A549 (cell line): ENCODE data around the gene SRRT. TPM values are rescaled to one million over a fixed set of nuclear protein-coding genes. Genes with fewer than 3 reads are reported as not detected.

Experiments
- ATAC-seq, 2 experiments: fragments of 200-7000 bp in 1 of 2; fragments of >200 bp in 1 of 2; cut with Nextera tagmentation in 1 of 2; cut with Tn5 transposase in 1 of 2; 3 replicates each; pipeline versions ENCODE4 v1.8.0 to v1.9.1; 2018 to 2020; ENCODE audit warnings: mild to moderate bottlenecking in 1 of 2, moderate library complexity in 1 of 2
- CTCF ChIA-PET: fragments of 300-600 bp; sonication (Branson Sonifier 250); formaldehyde crosslinking; extraction: SDS; loops from one replicate; lab custom pipeline; 2021; ENCODE audit warnings: antibody characterized with exemption, inconsistent platforms; lab: Yijun Ruan, JAX
- POLR2A ChIA-PET: fragments of 350-600 bp; formaldehyde crosslinking; extraction: SDS; loops from one replicate; lab custom pipeline; 2021; ENCODE audit warnings: antibody characterized with exemption, inconsistent platforms; lab: Yijun Ruan, JAX
- DNase-seq, 2 experiments: peaks; one replicate each; pipeline versions ENCODE4 v3.0.0 to v3.0.0-alpha.2; 2011 to 2016; ENCODE audit warnings: low read depth in 1 of 2, low spot score in 1 of 2
- FAIRE-seq: peaks from 2 replicates; lab custom pipeline; 2011; peaks lifted over from hg19 to GRCh38; lab: Jason Lieb, UNC
- H3K27ac ChIP-seq, 2 experiments: fragments of >200 bp; sonication (Bioruptor Twin); formaldehyde crosslinking; 3 replicates each; pipeline ENCODE4 v1.5.1; 2016 to 2017
- H3K4me1 ChIP-seq: fragments of >200 bp; sonication (Bioruptor Twin); formaldehyde crosslinking; 3 replicates; pipeline ENCODE4 v1.6.1; 2016
- H3K4me2 ChIP-seq: fragments of >200 bp; sonication (Bioruptor Twin); formaldehyde crosslinking; 3 replicates; pipeline ENCODE4 v1.6.1; 2016
- H3K4me3 ChIP-seq: fragments of >200 bp; sonication (Bioruptor Twin); formaldehyde crosslinking; 3 replicates; pipeline ENCODE4 v1.5.1; 2016
- H3K9me3 ChIP-seq: fragments of >200 bp; sonication (Bioruptor Twin); formaldehyde crosslinking; 3 replicates; pipeline ENCODE4 v1.6.1; 2016
- CBX8 ChIP-seq: fragments of 200-600 bp; sonication (generic); IDR thresholded peaks from 2 replicates; pipeline ENCODE4 v1.6.1; 2016
- CEBPB ChIP-seq, 2 experiments: fragments of >200 bp in 1 of 2; sonication (Bioruptor Twin) in 1 of 2; formaldehyde crosslinking in 1 of 2; IDR thresholded peaks; 2 replicates each; pipeline ENCODE4 v1.6.1; 2012 to 2016
- EHF ChIP-seq: fragments of 250-450 bp; sonication (Bioruptor Pico); IDR thresholded peaks from 2 replicates; pipeline ENCODE4 v1.5.0; 2020; ENCODE audit warnings: mild to moderate bottlenecking
- ESRRA ChIP-seq: fragments of 150-350 bp; IDR thresholded peaks from 2 replicates; pipeline ENCODE4 v1.6.1; 2014; ENCODE audit warnings: mild to moderate bottlenecking, low read length, borderline replicate concordance
- GATA3 ChIP-seq: IDR thresholded peaks from 2 replicates; pipeline ENCODE4 v1.6.1; 2012; ENCODE audit warnings: borderline replicate concordance
- HDAC2 ChIP-seq: fragments of 200-600 bp; sonication (generic); IDR thresholded peaks from 2 replicates; pipeline ENCODE4 v1.6.1; 2016
- JUN ChIP-seq, 2 experiments: fragments of >200 bp; sonication (Bioruptor Twin); formaldehyde crosslinking; IDR thresholded peaks; 2 replicates in 1 of 2; 3 replicates in 1 of 2; pipeline ENCODE4 v1.6.1; 2016 to 2017
- NR3C1 ChIP-seq: fragments of >200 bp; sonication (Bioruptor Twin); formaldehyde crosslinking; IDR thresholded peaks from 3 replicates; pipeline ENCODE4 v1.6.1; 2017
- RARB ChIP-seq: fragments of 250-450 bp; sonication (Bioruptor Pico); IDR thresholded peaks from 2 replicates; pipeline ENCODE4 v1.8.0; 2021; ENCODE audit warnings: mild to moderate bottlenecking, moderate library complexity
- SREBF2 ChIP-seq: fragments of 450-650 bp; IDR thresholded peaks from 2 replicates; pipeline ENCODE4 v1.6.1; 2014; ENCODE audit warnings: mild to moderate bottlenecking, moderate library complexity
- ZC3H11A ChIP-seq: fragments of 450-650 bp; IDR thresholded peaks from 2 replicates; pipeline ENCODE4 v1.6.1; 2014; ENCODE audit warnings: antibody characterized with exemption, mild to moderate bottlenecking
- ZFP36 ChIP-seq: fragments of 450-650 bp; IDR thresholded peaks from 2 replicates; pipeline ENCODE4 v1.6.1; 2014; ENCODE audit warnings: borderline replicate concordance; ENCODE audit not compliant: partially characterized antibody
- ZNF302 ChIP-seq: fragments of 250-450 bp; sonication (Bioruptor Pico); IDR thresholded peaks from 2 replicates; pipeline ENCODE4 v1.9.0; 2021; ENCODE audit warnings: inconsistent platforms, mild to moderate bottlenecking, moderate library complexity
- ZSCAN20 ChIP-seq: fragments of 250-450 bp; sonication (Bioruptor Pico); IDR thresholded peaks from 2 replicates; pipeline ENCODE4 v1.8.0; 2022; ENCODE audit warnings: mild to moderate bottlenecking, moderate library complexity
- WGBS: methylation state at CpG from one replicate; pipeline ENCODE4 v1.1.6; 2017; ENCODE audit errors: missing lambda C conversion rate; 5-methylcytosine and 5-hydroxymethylcytosine counted together
- polyA plus RNA-seq, 4 experiments: library from polyadenylated mRNA; depleted of rRNA in 3 of 4; stranded (reverse); fragments of >200 nt; fragmentation: RNase III in 1 of 4; extraction: RNeasy Plus Mini Kit Qiagen cat#74134 plus additional on column Dnase treatment in 1 of 4; gene quantifications; 2 replicates in 3 of 4; 3 replicates in 1 of 4; pipeline ENCODE4 v1.2.3, GENCODE V29; 2011 to 2017
- TF ChIP-seq, protein P1 (sequence below): fragments of 450-650 bp; IDR thresholded peaks from 2 replicates; pipeline ENCODE4 v1.6.1; 2014; ENCODE audit warnings: antibody characterized with exemption
- TF ChIP-seq, protein P2 (sequence below): IDR thresholded peaks from 2 replicates; pipeline ENCODE4 v1.6.1; 2012
- TF ChIP-seq, protein P3 (sequence below): fragments of 250-450 bp; sonication (Bioruptor Pico); IDR thresholded peaks from 2 replicates; pipeline ENCODE4 v1.5.0; 2021; ENCODE audit warnings: mild to moderate bottlenecking, moderate library complexity, borderline replicate concordance
- TF ChIP-seq, protein P4 (sequence below): fragments of >200 bp; sonication (Bioruptor Twin); formaldehyde crosslinking; IDR thresholded peaks from 3 replicates; pipeline ENCODE4 v1.6.1; 2016

The SRRT gene
- polyA plus RNA-seq, 2 of the 4 experiments (the other 2 are of a cell fraction) = 49.9 to 194 TPM

DNA sequence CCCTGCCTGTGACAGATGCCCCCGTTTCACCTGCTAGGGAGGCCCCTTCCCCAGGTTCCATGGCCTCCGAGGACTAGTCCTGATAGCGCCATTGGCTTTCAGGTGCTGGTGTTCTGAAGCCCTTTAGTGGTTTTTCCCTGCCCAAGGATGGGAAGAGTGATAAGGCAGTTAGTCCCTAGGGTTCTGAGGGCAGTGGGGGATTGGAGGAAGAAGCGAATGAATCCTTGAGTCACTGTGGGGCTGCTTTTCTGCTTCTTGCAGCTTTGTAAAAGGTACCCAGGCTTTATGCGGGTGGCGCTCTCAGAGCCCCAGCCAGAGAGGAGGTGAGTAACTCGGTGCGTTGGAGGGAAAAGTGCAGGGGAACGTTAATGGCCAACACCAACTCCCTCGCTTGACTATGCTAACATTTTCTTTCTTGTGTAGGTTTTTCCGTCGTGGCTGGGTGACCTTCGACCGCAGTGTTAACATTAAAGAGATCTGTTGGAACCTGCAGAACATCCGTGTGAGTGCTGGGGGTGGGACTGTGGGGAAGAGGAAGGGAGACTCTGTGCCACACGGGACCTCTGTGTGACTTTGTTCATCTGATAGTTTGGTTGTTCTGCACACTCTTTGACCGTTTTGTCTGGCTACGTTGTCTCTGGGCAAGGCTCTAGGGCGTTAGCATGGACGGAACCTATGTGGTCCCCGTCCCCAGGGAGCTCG is 10.7 kb downstream of the SRRT start:
- Histone ChIP-seq H3K4me2 (no peak overlapping the region), H3K4me3 (no peak overlapping the region), H3K9me3 (no peaks in the 10 kb centered on the region), H3K27ac (no peak overlapping the region), H3K4me1 (peaks cover 17% of the 10 kb centered on the region)
- WGBS = 91% methylated on average over 22 of the region's 22 CpGs
- ATAC-seq = no peak
- FAIRE-seq = no peak
- no peak for DNase-seq
- ChIA-PET CTCF (interaction anchor here (1.2 to 4.1 kb wide), 5 partner anchors 9 to 307 kb away, joined by 3 to 16 read pairs (median 4); partner anchors contain the start of genes ACHE, SLC12A9 and SRRT), POLR2A (interaction anchor here (0.9 to 5.1 kb wide), 2 partner anchors 10 to 11 kb away, joined by 3 to 106 read pairs; partner anchors contain the start of gene SRRT)
- TF ChIP-seq ESRRA (no peak), CEBPB (IDR thresholded peaks at IDR 0.05) (no peak), CBX8 (no peak), SREBF2 (no peak), EHF (no peak)
- TF ChIP-seq, protein P1, sequence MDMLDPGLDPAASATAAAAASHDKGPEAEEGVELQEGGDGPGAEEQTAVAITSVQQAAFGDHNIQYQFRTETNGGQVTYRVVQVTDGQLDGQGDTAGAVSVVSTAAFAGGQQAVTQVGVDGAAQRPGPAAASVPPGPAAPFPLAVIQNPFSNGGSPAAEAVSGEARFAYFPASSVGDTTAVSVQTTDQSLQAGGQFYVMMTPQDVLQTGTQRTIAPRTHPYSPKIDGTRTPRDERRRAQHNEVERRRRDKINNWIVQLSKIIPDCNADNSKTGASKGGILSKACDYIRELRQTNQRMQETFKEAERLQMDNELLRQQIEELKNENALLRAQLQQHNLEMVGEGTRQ = no peak
- TF ChIP-seq, protein P2, sequence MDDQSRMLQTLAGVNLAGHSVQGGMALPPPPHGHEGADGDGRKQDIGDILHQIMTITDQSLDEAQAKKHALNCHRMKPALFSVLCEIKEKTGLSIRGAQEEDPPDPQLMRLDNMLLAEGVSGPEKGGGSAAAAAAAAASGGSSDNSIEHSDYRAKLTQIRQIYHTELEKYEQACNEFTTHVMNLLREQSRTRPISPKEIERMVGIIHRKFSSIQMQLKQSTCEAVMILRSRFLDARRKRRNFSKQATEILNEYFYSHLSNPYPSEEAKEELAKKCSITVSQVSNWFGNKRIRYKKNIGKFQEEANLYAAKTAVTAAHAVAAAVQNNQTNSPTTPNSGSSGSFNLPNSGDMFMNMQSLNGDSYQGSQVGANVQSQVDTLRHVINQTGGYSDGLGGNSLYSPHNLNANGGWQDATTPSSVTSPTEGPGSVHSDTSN = peak; percentile 22; the same call in 1 of the 2 replicates
- TF ChIP-seq, all 56 proteins: peak for 1

DNA sequence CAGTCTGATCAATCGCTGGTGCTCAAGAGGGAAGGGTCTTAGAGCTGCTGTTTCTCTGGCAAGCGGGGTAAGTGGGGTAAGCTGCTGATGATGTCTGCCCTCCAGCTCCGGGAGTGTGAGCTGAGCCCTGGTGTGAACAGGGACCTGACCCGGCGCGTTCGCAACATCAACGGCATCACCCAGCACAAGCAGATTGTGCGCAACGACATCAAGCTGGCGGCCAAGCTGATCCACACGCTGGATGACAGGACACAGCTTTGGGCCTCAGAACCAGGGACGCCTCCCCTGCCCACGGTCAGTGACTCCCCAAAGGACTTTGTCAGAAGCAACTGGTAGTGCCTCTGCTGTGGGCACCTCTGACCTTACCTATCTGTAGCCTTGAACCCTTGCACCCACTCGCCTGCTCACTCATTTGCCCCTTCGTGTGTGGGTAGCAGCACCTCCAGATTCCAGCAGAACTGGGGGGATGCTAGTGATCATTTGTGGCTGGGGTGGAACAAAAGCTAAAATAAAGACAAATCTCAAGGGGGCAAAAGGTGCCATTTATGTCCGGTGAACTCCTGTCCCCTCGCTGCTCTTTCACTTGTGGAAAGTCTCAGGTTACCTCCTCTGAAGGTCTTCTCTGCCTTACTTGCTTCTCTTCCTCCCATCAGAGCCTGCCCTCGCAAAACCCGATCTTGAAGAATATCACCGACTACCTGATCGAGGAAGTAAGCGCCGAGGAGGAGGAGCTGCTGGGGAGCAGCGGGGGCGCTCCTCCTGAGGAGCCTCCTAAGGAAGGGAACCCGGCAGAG is 11.4 kb downstream of the SRRT start:
- Histone ChIP-seq H3K9me3 (no peaks in the 10 kb centered on the region), H3K4me3 (no peak overlapping the region), H3K4me2 (no peak overlapping the region)
- FAIRE-seq = no peak
- 94% methylated on average over 18 of the region's 27 CpGs for WGBS
- ChIA-PET POLR2A (interaction anchor here (5.1 kb wide), 1 partner anchor 11 kb away, joined by 106 read pairs; the partner anchor contains the start of gene SRRT), CTCF (interaction anchor here (0.6 to 4.1 kb wide), 8 partner anchors 9 to 307 kb away, joined by 3 to 16 read pairs (median 3); partner anchors contain the start of genes ACHE, EPO, SLC12A9 and SRRT)
- no peak for ATAC-seq
- TF ChIP-seq GATA3 (no peak), ZC3H11A (no peak), ZFP36 (no peak), ZSCAN20 (CRISPR knock-in tag) (no peak), NR3C1 (no peak), CBX8 (no peak), HDAC2 (no peak), RARB (no peak), ZNF302 (CRISPR knock-in tag) (no peak), JUN (IDR thresholded peaks at IDR 0.05) (no peak)
- TF ChIP-seq, protein P3, sequence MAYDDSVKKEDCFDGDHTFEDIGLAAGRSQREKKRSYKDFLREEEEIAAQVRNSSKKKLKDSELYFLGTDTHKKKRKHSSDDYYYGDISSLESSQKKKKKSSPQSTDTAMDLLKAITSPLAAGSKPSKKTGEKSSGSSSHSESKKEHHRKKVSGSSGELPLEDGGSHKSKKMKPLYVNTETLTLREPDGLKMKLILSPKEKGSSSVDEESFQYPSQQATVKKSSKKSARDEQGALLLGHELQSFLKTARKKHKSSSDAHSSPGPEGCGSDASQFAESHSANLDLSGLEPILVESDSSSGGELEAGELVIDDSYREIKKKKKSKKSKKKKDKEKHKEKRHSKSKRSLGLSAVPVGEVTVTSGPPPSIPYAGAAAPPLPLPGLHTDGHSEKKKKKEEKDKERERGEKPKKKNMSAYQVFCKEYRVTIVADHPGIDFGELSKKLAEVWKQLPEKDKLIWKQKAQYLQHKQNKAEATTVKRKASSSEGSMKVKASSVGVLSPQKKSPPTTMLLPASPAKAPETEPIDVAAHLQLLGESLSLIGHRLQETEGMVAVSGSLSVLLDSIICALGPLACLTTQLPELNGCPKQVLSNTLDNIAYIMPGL (CRISPR knock-in tag) = no peak
- TF ChIP-seq, protein P1 = no peak
- TF ChIP-seq, protein P4, sequence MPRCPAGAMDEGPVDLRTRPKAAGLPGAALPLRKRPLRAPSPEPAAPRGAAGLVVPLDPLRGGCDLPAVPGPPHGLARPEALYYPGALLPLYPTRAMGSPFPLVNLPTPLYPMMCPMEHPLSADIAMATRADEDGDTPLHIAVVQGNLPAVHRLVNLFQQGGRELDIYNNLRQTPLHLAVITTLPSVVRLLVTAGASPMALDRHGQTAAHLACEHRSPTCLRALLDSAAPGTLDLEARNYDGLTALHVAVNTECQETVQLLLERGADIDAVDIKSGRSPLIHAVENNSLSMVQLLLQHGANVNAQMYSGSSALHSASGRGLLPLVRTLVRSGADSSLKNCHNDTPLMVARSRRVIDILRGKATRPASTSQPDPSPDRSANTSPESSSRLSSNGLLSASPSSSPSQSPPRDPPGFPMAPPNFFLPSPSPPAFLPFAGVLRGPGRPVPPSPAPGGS = no peak
- TF ChIP-seq, all 56 proteins: peak for 0
- no peak for DNase-seq
- Histone ChIP-seq H3K27ac (no peak overlapping the region), H3K4me1 (peaks cover 25% of the 10 kb centered on the region)
